DND-41 (cell line): ENCODE measurements around the gene BMP3.

ENCODE experiments used
- CTCF ChIP-seq: IDR thresholded peaks from 2 replicates; pipeline ENCODE4 v1.5.1; 2012; ENCODE audit warnings: borderline replicate concordance, low read length, moderate library complexity, mild to moderate bottlenecking; ENCODE audit not compliant: poor library complexity, severe bottlenecking; ENCODE audit errors: extremely low read depth
- EZH2 ChIP-seq: IDR thresholded peaks from 3 replicates; pipeline ENCODE4 v1.6.1; 2012; ENCODE audit warnings: borderline replicate concordance, low read depth, mild to moderate bottlenecking, moderate library complexity, low read length, inconsistent platforms; ENCODE audit not compliant: severe bottlenecking

GRCh38 chr4:81060587-81061343 lies 30.3 kb downstream of the BMP3 start:
- TF ChIP-seq CTCF (no peak), EZH2 (no peak)
